ENCODE measurements around the gene OSBPL3. TPM values are rescaled to one million over a fixed set of nuclear protein-coding genes. Genes with fewer than 3 reads are reported as not detected.

OSBPL3 gene
- total RNA-seq, 1 experiment from 2014 or later: 11.6 TPM

GRCh38 chr7:24902931-24903330 is 77.0 kb downstream of the OSBPL3 start:
- no peak overlapping the region for H3K4me3 ChIP-seq (ENCODE audit: low read length)
- ChIA-PET CTCF (no interaction called here), POLR2A (ENCODE audit: unreplicated experiment) (no interaction called here)
- peaks cover 71% of the 10 kb centered on the region for H3K79me2 ChIP-seq (ENCODE audit: low read length)
- no peak for TF ChIP-seq EZH2phosphoT487 (IDR thresholded peaks at IDR 0.05; ENCODE audit: borderline replicate concordance, low read length)
- TF ChIP-seq CTCF (conservative IDR thresholded peaks at IDR 0.05; ENCODE audit: low read depth, low read length): no peak
- TF ChIP-seq EZH2 (IDR thresholded peaks at IDR 0.05; ENCODE audit: low read length, unreplicated experiment): no peak
- H3K36me3 ChIP-seq (ENCODE audit: low read depth, low read length): no peaks in the 10 kb centered on the region
- ATAC-seq (no peak), DNase-seq (no peak)
- no peaks in the 10 kb centered on the region for H3F3A ChIP-seq (ENCODE audit: low read length, unreplicated experiment)
- H2AFZ ChIP-seq (ENCODE audit: low read length): no peak overlapping the region
- no peaks in the 10 kb centered on the region for H3K27me3 ChIP-seq (ENCODE audit: low read length)
- intact Hi-C loops (cut with micrococcal nuclease): no loop called here
- BruUV-seq (replicated peaks): no TSS peak
- no peaks in the 10 kb centered on the region for H3K9me3 ChIP-seq (ENCODE audit: low read length)
- H3K9ac ChIP-seq (ENCODE audit: low read length): no peak overlapping the region
- H3K9me2 ChIP-seq (replicated peaks; ENCODE audit: low read length): no peaks in the 10 kb centered on the region
- H3K4me2 ChIP-seq (ENCODE audit: low read length): no peak overlapping the region
- H4K20me1 ChIP-seq (ENCODE audit: low read length): no peaks in the 10 kb centered on the region
- no peak overlapping the region for H3K27ac ChIP-seq (ENCODE audit: low read length)
- peaks cover 55% of the 10 kb centered on the region for H3K4me1 ChIP-seq (ENCODE audit: insufficient read depth, low read length)

DNA sequence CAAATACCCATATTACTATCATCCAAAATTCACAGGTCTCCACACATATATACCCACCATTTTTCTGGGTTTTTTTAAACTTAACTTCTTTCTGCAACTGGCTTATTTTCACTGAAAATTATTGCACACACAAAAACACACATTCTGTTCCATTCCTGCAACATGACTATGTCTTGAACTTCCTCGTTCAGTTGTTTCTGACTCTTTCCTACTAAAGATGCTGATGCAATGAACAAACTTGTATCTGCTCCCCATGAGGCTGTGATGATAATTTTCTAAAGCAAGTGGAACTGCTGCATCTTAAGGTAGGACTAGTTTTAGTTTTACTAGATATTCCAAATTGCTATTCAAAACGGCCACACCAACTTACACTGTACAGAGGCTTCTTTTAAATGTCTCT is 77.7 kb downstream of the OSBPL3 start:
- Histone ChIP-seq H3K4me2 (ENCODE audit: low read length) (no peak overlapping the region), H3K27ac (ENCODE audit: low read length) (no peak overlapping the region), H3K9me2 (replicated peaks; ENCODE audit: low read length) (no peaks in the 10 kb centered on the region), H4K20me1 (ENCODE audit: low read length) (no peaks in the 10 kb centered on the region), H3K4me1 (ENCODE audit: insufficient read depth, low read length) (peaks cover 49% of the 10 kb centered on the region), H3K27me3 (ENCODE audit: low read length) (no peaks in the 10 kb centered on the region), H3K36me3 (ENCODE audit: low read depth, low read length) (no peaks in the 10 kb centered on the region), H3K9ac (ENCODE audit: low read length) (no peak overlapping the region), H3K79me2 (ENCODE audit: low read length) (peaks cover 76% of the 10 kb centered on the region), H3F3A (ENCODE audit: low read length, unreplicated experiment) (no peaks in the 10 kb centered on the region), H2AFZ (ENCODE audit: low read length) (no peak overlapping the region), H3K4me3 (ENCODE audit: low read length) (no peak overlapping the region), H3K9me3 (ENCODE audit: low read length) (no peaks in the 10 kb centered on the region)
- no peak for ATAC-seq
- intact Hi-C loops (cut with micrococcal nuclease): no loop called here
- POLR2A ChIA-PET (ENCODE audit: unreplicated experiment): no interaction called here
- no TSS peak for BruUV-seq (replicated peaks)
- CTCF ChIA-PET: no interaction called here
- TF ChIP-seq CTCF (conservative IDR thresholded peaks at IDR 0.05; ENCODE audit: low read depth, low read length) (no peak), EZH2phosphoT487 (IDR thresholded peaks at IDR 0.05; ENCODE audit: borderline replicate concordance, low read length) (no peak), EZH2 (IDR thresholded peaks at IDR 0.05; ENCODE audit: low read length, unreplicated experiment) (no peak)
- no peak for DNase-seq

DNA sequence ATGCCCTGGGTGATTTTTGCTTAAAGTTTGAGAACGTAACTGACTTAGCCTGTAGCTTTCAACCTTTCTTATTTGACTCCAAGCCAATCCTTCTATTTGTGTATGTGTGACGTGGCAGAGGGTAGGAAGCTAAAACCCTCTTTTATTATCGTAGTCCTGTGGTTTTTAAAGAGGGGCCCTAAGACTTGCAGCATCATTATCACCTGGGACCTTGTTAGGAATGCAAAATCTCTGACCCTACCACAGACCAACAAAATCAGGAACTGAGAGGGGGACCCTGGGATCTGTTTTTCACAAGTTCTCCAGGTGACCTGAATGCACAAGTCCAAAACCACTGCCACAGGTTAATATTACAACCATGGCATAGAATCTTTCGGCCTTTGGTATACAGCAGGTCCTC is 80.1 kb downstream of the OSBPL3 start:
- POLR2A ChIA-PET (ENCODE audit: unreplicated experiment): no interaction called here
- H3K79me2 ChIP-seq (ENCODE audit: low read length): peaks cover 72% of the 10 kb centered on the region
- intact Hi-C loops (cut with micrococcal nuclease): loop anchor here (5.0 to 10.0 kb wide), 2 partner anchors 172 to 195 kb away; no protein-coding TSS in a partner anchor
- H4K20me1 ChIP-seq (ENCODE audit: low read length): no peaks in the 10 kb centered on the region
- BruUV-seq (replicated peaks): no TSS peak
- no peaks in the 10 kb centered on the region for H3K9me2 ChIP-seq (replicated peaks; ENCODE audit: low read length)
- no peak overlapping the region for H2AFZ ChIP-seq (ENCODE audit: low read length)
- no peaks in the 10 kb centered on the region for H3K9me3 ChIP-seq (ENCODE audit: low read length)
- no peak overlapping the region for H3K4me3 ChIP-seq (ENCODE audit: low read length)
- H3K27ac ChIP-seq (ENCODE audit: low read length): no peak overlapping the region
- H3K4me2 ChIP-seq (ENCODE audit: low read length): no peak overlapping the region
- no peak for ATAC-seq
- H3F3A ChIP-seq (ENCODE audit: low read length, unreplicated experiment): no peaks in the 10 kb centered on the region
- H3K27me3 ChIP-seq (ENCODE audit: low read length): no peaks in the 10 kb centered on the region
- H3K9ac ChIP-seq (ENCODE audit: low read length): no peak overlapping the region
- CTCF ChIA-PET: no interaction called here
- no peak for DNase-seq
- TF ChIP-seq EZH2 (IDR thresholded peaks at IDR 0.05; ENCODE audit: low read length, unreplicated experiment): no peak
- no peak for TF ChIP-seq CTCF (conservative IDR thresholded peaks at IDR 0.05; ENCODE audit: low read depth, low read length)
- TF ChIP-seq EZH2phosphoT487 (IDR thresholded peaks at IDR 0.05; ENCODE audit: borderline replicate concordance, low read length): no peak
- no peaks in the 10 kb centered on the region for H3K36me3 ChIP-seq (ENCODE audit: low read depth, low read length)
- peaks cover 25% of the 10 kb centered on the region for H3K4me1 ChIP-seq (ENCODE audit: insufficient read depth, low read length)
